Hepatocyte (in vitro differentiated cells): ENCODE results near the gene MEN1.

Source experiments
- EZH2 ChIP-seq: fragments of 200-600 bp; sonication (generic); IDR thresholded peaks from 2 replicates; pipeline ENCODE4 v1.6.1; 2016; ENCODE audit warnings: antibody characterized with exemption, mild to moderate bottlenecking, borderline replicate concordance
- EZH2phosphoT487 ChIP-seq: fragments of 200-600 bp; sonication (generic); IDR thresholded peaks from one replicate; pipeline ENCODE4 v1.6.1; 2018; ENCODE audit warnings: antibody characterized with exemption, mild to moderate bottlenecking, low read depth, moderate library complexity; ENCODE audit not compliant: unreplicated experiment, severe bottlenecking
- TF ChIP-seq, protein P1 (sequence below): fragments of 200-600 bp; sonication (generic); IDR thresholded peaks from 2 replicates; pipeline ENCODE4 v1.5.1; 2016; ENCODE audit warnings: antibody characterized with exemption, mild to moderate bottlenecking; ENCODE audit not compliant: poor library complexity

DNA sequence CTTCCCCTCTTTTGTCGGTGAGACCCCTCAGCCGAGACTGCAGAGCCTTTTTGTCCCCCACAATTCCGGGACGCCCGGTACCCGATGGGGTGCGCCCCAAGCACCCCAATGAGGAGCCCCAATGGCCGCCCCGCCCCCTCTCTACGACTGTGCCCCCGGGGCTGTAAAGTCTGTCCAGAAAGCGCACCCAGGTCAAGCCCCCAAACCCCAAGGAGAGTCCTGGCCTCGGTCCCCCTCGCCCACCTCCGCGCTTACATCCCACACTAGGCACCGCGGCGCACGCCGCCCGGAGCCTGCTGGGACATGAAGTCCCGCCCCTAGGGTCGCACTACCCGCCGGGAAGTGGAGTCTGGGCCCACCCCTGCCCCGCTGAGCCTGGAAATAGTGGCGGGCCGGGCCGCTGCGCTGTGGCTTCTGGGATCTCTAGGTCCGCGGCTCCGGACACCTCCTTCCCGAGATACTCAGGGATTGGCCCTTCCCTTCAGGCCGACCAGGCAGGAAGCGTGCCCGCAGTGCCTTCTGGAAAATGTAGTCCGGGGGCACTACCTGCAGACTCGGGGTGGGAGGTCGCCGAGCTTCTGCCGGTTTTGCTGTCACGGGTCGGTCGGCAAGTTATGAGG lies at the start of gene MEN1:
- TF ChIP-seq, protein P1, sequence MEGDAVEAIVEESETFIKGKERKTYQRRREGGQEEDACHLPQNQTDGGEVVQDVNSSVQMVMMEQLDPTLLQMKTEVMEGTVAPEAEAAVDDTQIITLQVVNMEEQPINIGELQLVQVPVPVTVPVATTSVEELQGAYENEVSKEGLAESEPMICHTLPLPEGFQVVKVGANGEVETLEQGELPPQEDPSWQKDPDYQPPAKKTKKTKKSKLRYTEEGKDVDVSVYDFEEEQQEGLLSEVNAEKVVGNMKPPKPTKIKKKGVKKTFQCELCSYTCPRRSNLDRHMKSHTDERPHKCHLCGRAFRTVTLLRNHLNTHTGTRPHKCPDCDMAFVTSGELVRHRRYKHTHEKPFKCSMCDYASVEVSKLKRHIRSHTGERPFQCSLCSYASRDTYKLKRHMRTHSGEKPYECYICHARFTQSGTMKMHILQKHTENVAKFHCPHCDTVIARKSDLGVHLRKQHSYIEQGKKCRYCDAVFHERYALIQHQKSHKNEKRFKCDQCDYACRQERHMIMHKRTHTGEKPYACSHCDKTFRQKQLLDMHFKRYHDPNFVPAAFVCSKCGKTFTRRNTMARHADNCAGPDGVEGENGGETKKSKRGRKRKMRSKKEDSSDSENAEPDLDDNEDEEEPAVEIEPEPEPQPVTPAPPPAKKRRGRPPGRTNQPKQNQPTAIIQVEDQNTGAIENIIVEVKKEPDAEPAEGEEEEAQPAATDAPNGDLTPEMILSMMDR = no peak
- TF ChIP-seq EZH2 = no peak
- no peak for TF ChIP-seq EZH2phosphoT487
